SU-DHL-6 (cell line): ENCODE measurements around the gene CFAP20DC.

ENCODE experiments used
- EZH2phosphoT487 ChIP-seq: fragments of 200-600 bp; sonication (generic), shearing (Covaris generic); conservative IDR thresholded peaks from 2 replicates; pipeline ENCODE4 v1.6.1; 2018; ENCODE audit warnings: mild to moderate bottlenecking, antibody characterized with exemption, low read length, moderate library complexity, mixed read lengths
- TF ChIP-seq, protein P1 (sequence below): fragments of 200-600 bp; sonication (generic); IDR thresholded peaks from one replicate; pipeline ENCODE4 v1.5.1; 2017; ENCODE audit warnings: antibody characterized with exemption, mild to moderate bottlenecking, low read length, moderate library complexity; ENCODE audit not compliant: insufficient read depth, poor library complexity, severe bottlenecking

DNA sequence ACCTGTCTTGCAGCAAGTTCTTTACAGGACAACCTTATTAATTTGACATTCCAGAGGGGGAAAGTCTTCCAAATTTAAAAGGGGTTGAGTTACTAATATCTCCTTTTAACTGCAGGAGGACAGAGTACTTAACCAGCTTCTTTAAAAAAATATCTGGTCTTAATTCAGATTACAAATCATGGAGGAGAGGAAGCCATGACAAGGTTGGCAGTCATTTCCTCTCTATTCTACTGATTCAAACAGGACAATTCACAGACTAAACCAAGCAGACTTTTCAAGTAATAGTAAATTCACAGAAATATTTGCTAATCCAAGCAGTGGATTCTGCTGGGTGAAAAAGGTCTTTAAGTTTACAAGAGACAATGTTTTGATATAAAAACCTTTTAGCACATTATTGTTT, 185.3 kb downstream of the CFAP20DC start:
- no peak for TF ChIP-seq EZH2phosphoT487
- TF ChIP-seq, protein P1, sequence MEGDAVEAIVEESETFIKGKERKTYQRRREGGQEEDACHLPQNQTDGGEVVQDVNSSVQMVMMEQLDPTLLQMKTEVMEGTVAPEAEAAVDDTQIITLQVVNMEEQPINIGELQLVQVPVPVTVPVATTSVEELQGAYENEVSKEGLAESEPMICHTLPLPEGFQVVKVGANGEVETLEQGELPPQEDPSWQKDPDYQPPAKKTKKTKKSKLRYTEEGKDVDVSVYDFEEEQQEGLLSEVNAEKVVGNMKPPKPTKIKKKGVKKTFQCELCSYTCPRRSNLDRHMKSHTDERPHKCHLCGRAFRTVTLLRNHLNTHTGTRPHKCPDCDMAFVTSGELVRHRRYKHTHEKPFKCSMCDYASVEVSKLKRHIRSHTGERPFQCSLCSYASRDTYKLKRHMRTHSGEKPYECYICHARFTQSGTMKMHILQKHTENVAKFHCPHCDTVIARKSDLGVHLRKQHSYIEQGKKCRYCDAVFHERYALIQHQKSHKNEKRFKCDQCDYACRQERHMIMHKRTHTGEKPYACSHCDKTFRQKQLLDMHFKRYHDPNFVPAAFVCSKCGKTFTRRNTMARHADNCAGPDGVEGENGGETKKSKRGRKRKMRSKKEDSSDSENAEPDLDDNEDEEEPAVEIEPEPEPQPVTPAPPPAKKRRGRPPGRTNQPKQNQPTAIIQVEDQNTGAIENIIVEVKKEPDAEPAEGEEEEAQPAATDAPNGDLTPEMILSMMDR: no peak
